ENCODE measurements around the gene KRT20. TPM values are rescaled to one million over a fixed set of nuclear protein-coding genes. Genes with fewer than 3 reads are reported as not detected.
"Not testable (repeated sequence)": the region's sequence is repeated elsewhere in the genome, so short reads cannot be mapped to it uniquely, and the experiment has no call there.

Gene KRT20
- total RNA-seq, 8 experiments from 2014 or later, result 0.09 to 0.43 (median 0.31) TPM; not detected in 5

- ATAC-seq (replicated peaks in 6 of 8), result peak in 2 of 8 experiments; percentile 39 to 65
- Histone ChIP-seq H3K4me3 (no peak overlapping the region), H3K4me1 (replicated peaks in 1 of 2) (peaks cover 0 to 7% of the 10 kb centered on the region in 2 donors), H3K27ac (no peak overlapping the region)
- 43 to 93% (median 89%) methylated on average over 2 to 14 of the region's 14 CpGs for WGBS, 10 experiments
- in situ Hi-C loops (cut with MboI; ENCODE audit: low pct_unique_long_range_greater_than_20kb in 2 of 9, low sequenced_read_pairs in 9 of 9, unreplicated experiment in 9 of 9), result loop anchor here in 1 of 9 experiments (25.0 kb wide), 1 partner anchor 797 kb away; no protein-coding TSS in a partner anchor
Measured at GRCh38 chr17:40864661-40865390, 20.2 kb downstream of the KRT20 start.

DNA sequence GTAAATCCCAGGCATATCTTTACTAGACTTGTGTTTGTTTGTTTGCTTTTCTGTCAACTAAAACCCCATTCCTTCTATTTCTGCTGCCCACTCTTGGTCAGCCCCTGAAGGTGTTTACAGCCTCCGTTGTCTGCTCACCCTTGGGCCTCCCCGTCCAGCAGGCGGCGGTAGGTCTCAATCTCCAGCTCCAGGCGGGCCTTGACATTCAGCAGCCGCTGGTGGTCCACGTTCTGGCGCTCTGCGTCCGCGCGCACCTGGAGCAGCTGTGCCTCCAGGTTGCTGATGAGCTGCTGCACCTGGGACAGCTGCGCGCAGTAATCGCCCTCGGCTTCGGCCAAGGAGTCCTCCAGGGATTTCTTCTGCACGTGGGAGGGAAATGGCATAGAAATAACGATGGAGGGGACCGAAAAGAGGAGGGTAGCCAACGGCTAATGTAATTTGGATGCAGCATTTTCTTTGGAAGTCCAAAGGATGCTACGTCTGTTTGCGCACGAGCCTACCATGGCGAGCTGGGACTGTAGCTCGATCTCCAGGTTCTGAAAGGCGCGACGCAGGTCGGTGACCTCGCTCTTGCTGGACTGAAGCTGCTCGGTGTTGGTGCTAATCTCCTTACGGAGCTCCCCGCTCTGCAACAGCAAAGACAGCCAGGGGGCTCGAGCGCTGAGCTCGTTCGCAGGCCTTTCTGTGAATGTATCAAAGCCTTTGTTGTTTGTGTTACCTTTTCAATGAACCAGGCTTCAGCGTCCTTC is 21.9 kb downstream of the KRT20 start:
- Histone ChIP-seq H3K4me3 (no peak overlapping the region), H3K27ac (no peak overlapping the region), H3K4me1 (replicated peaks in 1 of 2) (no peaks in the 10 kb centered on the region)
- ATAC-seq (replicated peaks in 6 of 8), result no peak
- 50 to 100% (median 84%) methylated on average over 1 to 25 of the region's 39 CpGs for WGBS, 10 experiments
- in situ Hi-C loops (cut with MboI; ENCODE audit: low pct_unique_long_range_greater_than_20kb in 2 of 9, low sequenced_read_pairs in 9 of 9, unreplicated experiment in 9 of 9), result loop anchor here in 1 of 9 experiments (25.0 kb wide), 1 partner anchor 799 kb away; no protein-coding TSS in a partner anchor

GRCh38 chr17:40859536-40859935 is 25.5 kb downstream of the KRT20 start:
- in situ Hi-C loops (cut with MboI; ENCODE audit: low pct_unique_long_range_greater_than_20kb in 2 of 9, low sequenced_read_pairs in 9 of 9, unreplicated experiment in 9 of 9), result loop anchor here in 1 of 9 experiments (25.0 kb wide), 1 partner anchor 803 kb away; no protein-coding TSS in a partner anchor
- Histone ChIP-seq H3K4me1 (replicated peaks in 1 of 2) (peaks cover 0 to 2% of the 10 kb centered on the region in 2 donors), H3K27ac (no peak overlapping the region), H3K4me3 (no peak overlapping the region)
- WGBS, 10 experiments, result 40 to 89% (median 80%) methylated on average over 1 to 2 of the region's 2 CpGs; no CpG with 5 or more reads in 2 of the 10 experiments
- no peak for ATAC-seq (replicated peaks in 6 of 8)

GRCh38 chr17:40858667-40859066 is 26.4 kb downstream of the KRT20 start:
- not testable (repeated sequence) for H3K4me1 ChIP-seq (replicated peaks in 1 of 2)
- in situ Hi-C loops (cut with MboI; ENCODE audit: low pct_unique_long_range_greater_than_20kb in 2 of 9, low sequenced_read_pairs in 9 of 9, unreplicated experiment in 9 of 9), result loop anchor here in 1 of 9 experiments (25.0 kb wide), 1 partner anchor 804 kb away; no protein-coding TSS in a partner anchor
- 60 to 100% (median 94%) methylated on average over 1 to 2 of the region's 2 CpGs; no CpG with 5 or more reads in 7 of the 10 experiments for WGBS, 10 experiments

GRCh38 chr17:40857535-40857934 is 27.5 kb downstream of the KRT20 start:
- ATAC-seq (replicated peaks in 6 of 8), result peak in 3 of 8 experiments; percentile 33 to 41 (median 34)

More at GRCh38 chr17:40858667-40859066, 26.4 kb downstream of the KRT20 start:
- H3K27ac ChIP-seq; ATAC-seq (replicated peaks in 6 of 8); H3K4me3 ChIP-seq: not testable (repeated sequence)

DNA sequence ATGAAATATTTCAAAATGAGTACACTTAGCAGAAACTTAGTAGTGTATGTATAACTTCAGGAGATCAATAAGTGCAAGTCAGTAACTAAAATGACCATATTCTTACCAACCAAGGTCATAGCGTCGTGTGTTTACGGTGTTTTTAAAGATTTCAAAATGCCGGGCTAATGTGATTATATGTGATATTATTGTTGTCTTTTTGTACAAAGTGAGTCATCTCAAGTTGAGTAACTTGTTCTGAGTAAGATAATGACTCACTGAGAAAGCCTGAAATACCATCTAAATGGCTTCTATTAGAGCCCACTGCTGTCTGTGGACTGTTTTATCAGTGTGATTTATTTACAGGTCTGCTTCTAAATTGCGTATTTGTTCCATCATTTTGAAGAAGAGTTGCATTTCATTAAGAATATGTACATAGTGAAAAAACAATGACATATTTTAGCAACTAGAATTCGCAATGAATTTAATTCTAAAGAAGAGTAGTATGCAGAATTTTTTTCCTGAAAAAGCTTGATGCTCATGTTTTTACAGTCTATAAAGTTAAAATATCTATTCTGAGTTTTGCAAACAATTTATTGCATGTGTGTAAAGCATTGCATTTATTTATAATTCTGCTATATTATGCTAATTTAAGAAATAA is 30.7 kb downstream of the KRT20 start:
- ATAC-seq (replicated peaks in 6 of 8), result peak; percentile 48 to 98 (median 76)
- in situ Hi-C loops (cut with MboI; ENCODE audit: low pct_unique_long_range_greater_than_20kb in 2 of 9, low sequenced_read_pairs in 9 of 9, unreplicated experiment in 9 of 9), result loop anchor here in 1 of 9 experiments (25.0 kb wide), 1 partner anchor 808 kb away; no protein-coding TSS in a partner anchor
- 0 to 80% (median 56%) methylated on average over 4 to 6 of the region's 6 CpGs for WGBS, 10 experiments
- Histone ChIP-seq H3K4me3 (no peak overlapping the region), H3K4me1 (replicated peaks in 1 of 2) (peaks cover 0 to 2% of the 10 kb centered on the region in 2 donors), H3K27ac (no peak overlapping the region)

More at GRCh38 chr17:40857535-40857934, 27.5 kb downstream of the KRT20 start:
- Histone ChIP-seq H3K27ac (no peak overlapping the region), H3K4me1 (replicated peaks in 1 of 2) (peaks cover 0 to 2% of the 10 kb centered on the region in 2 donors), H3K4me3 (no peak overlapping the region)
- in situ Hi-C loops (cut with MboI; ENCODE audit: low pct_unique_long_range_greater_than_20kb in 2 of 9, low sequenced_read_pairs in 9 of 9, unreplicated experiment in 9 of 9), result loop anchor here in 1 of 9 experiments (25.0 kb wide), 1 partner anchor 805 kb away; no protein-coding TSS in a partner anchor
- 0 to 92% (median 55%) methylated on average over 1 to 4 of the region's 5 CpGs; no CpG with 5 or more reads in 2 of the 10 experiments for WGBS, 10 experiments

GRCh38 chr17:40852364-40852763 is 32.7 kb downstream of the KRT20 start:
- in situ Hi-C loops (cut with MboI; ENCODE audit: low pct_unique_long_range_greater_than_20kb in 2 of 9, low sequenced_read_pairs in 9 of 9, unreplicated experiment in 9 of 9), result loop anchor here in 1 of 9 experiments (25.0 kb wide), 1 partner anchor 810 kb away; no protein-coding TSS in a partner anchor
- WGBS, 10 experiments, result 17 to 80% (median 31%) methylated on average over 1 of the region's 1 CpG; no CpG with 5 or more reads in 2 of the 10 experiments
- H3K27ac ChIP-seq, result no peak overlapping the region
- H3K4me1 ChIP-seq (replicated peaks in 1 of 2), result peaks cover 0 to 2% of the 10 kb centered on the region in 2 donors
- H3K4me3 ChIP-seq, result no peak overlapping the region
- no peak for ATAC-seq (replicated peaks in 6 of 8)

GRCh38 chr17:40850293-40850972 is 34.6 kb downstream of the KRT20 start:
- in situ Hi-C loops (cut with MboI; ENCODE audit: low pct_unique_long_range_greater_than_20kb in 2 of 9, low sequenced_read_pairs in 9 of 9, unreplicated experiment in 9 of 9), result loop anchor here in 1 of 9 experiments (25.0 kb wide), 1 partner anchor 812 kb away; no protein-coding TSS in a partner anchor
- H3K27ac ChIP-seq, result no peak overlapping the region
- 62 to 100% (median 89%) methylated on average over 1 to 3 of the region's 3 CpGs for WGBS, 10 experiments
- H3K4me3 ChIP-seq, result no peak overlapping the region
- peak in 2 of 8 experiments; percentile 10 to 14 for ATAC-seq (replicated peaks in 6 of 8)
- no peaks in the 10 kb centered on the region for H3K4me1 ChIP-seq (replicated peaks in 1 of 2)

- Histone ChIP-seq H3K4me1 (replicated peaks in 1 of 2) (no peaks in the 10 kb centered on the region), H3K4me3 (no peak overlapping the region), H3K27ac (no peak overlapping the region)
- ATAC-seq (replicated peaks in 6 of 8), result no peak
- WGBS, 10 experiments, result 56 to 90% (median 83%) methylated on average over 1 to 4 of the region's 4 CpGs
- in situ Hi-C loops (cut with MboI; ENCODE audit: low pct_unique_long_range_greater_than_20kb in 2 of 9, low sequenced_read_pairs in 9 of 9, unreplicated experiment in 9 of 9), result loop anchor here in 1 of 9 experiments (25.0 kb wide), 1 partner anchor 813 kb away; no protein-coding TSS in a partner anchor
Measured at GRCh38 chr17:40849723-40850122, 35.3 kb downstream of the KRT20 start.

GRCh38 chr17:40848583-40849235 is 36.3 kb downstream of the KRT20 start:
- 50 to 100% (median 86%) methylated on average over 1 of the region's 1 CpG; no CpG with 5 or more reads in 2 of the 10 experiments for WGBS, 10 experiments
- Histone ChIP-seq H3K27ac (no peak overlapping the region), H3K4me3 (no peak overlapping the region), H3K4me1 (replicated peaks in 1 of 2) (no peaks in the 10 kb centered on the region)
- in situ Hi-C loops (cut with MboI; ENCODE audit: low pct_unique_long_range_greater_than_20kb in 2 of 9, low sequenced_read_pairs in 9 of 9, unreplicated experiment in 9 of 9), result no loop called here
- ATAC-seq (replicated peaks in 6 of 8), result no peak

DNA sequence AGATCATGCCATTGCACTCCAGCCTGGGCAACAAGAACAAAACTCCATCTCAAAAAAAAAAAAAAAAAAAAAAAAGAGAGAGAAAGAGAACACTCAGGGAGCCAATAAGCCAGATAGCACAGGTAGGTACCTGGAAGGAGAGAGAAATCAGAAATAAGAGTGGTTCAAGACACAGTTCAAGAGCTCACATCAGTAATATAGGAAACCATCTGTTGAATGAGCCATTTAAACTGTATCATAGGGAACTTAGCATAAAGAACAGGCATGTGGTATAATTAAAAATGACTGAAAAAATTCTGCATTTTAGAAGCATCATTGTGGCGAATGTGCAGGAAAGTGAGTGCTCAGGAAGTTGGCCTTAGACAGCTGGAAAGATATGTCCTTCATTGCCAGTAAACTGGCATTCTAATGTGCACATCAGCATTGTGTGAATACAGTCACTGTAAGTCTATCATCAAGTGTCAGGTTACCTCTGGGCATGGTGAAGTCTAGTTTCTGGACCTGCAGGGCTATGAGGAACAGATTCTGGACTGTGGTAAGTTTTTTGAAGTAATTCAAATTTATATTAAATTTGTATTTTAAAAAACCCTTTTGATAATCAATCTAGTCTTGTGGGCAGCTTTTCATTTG is 38.4 kb downstream of the KRT20 start:
- ATAC-seq (replicated peaks in 6 of 8), result peak in 3 of 8 experiments; percentile 64 to 97 (median 65)
- no peaks in the 10 kb centered on the region for H3K4me1 ChIP-seq (replicated peaks in 1 of 2)
- 0 to 100% (median 58%) methylated on average over 1 of the region's 1 CpG; no CpG with 5 or more reads in 4 of the 10 experiments for WGBS, 10 experiments

More for the DNA sequence above, 38.4 kb downstream of the KRT20 start:
- in situ Hi-C loops (cut with MboI; ENCODE audit: low pct_unique_long_range_greater_than_20kb in 2 of 9, low sequenced_read_pairs in 9 of 9, unreplicated experiment in 9 of 9), result no loop called here
- H3K27ac ChIP-seq, result no peak overlapping the region
- H3K4me3 ChIP-seq, result no peak overlapping the region

All from motor neuron (in vitro differentiated cells).